Measurements from ENCODE around the gene RTKN2. TPM values are rescaled to one million over a fixed set of nuclear protein-coding genes. Genes with fewer than 3 reads are reported as not detected.

Gene RTKN2
- total RNA-seq, 1 experiment from 2014 or later: 13.3 TPM

- Histone ChIP-seq H3K27me3 (no peaks in the 10 kb centered on the region), H3K36me3 (no peaks in the 10 kb centered on the region), H3K4me3 (no peak overlapping the region), H3K9me3 (replicated peaks) (no peaks in the 10 kb centered on the region), H3K4me1 (no peaks in the 10 kb centered on the region), H3K27ac (no peak overlapping the region)
- DNase-seq: no peak
Observed at GRCh38 chr10:62162261-62162981, 106.2 kb downstream of the RTKN2 start.

DNA sequence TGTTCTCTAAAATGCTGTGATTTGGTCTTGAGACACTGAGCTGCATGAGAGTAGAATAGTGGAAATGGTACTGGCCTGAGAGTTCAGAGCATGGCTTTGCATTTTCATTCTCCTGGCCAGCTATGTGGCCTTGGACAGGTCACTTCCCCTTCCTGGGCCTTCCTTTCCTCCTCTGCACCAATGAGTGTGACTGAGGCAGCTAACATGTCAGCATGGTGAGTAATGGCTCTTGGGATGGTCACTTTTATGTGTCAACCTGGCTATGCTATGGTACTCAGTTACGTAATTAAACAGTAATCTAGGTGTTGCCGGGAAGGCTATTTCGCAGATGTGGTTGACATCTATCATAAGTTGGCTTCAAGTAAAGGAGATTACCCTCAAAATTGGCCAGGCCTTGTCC is 109.3 kb downstream of the RTKN2 start:
- H3K27me3 ChIP-seq: no peaks in the 10 kb centered on the region
- H3K4me3 ChIP-seq: no peak overlapping the region
- H3K9me3 ChIP-seq (replicated peaks): no peaks in the 10 kb centered on the region
- H3K4me1 ChIP-seq: no peaks in the 10 kb centered on the region
- H3K27ac ChIP-seq: no peak overlapping the region
- H3K36me3 ChIP-seq: no peaks in the 10 kb centered on the region
- no peak for DNase-seq

DNA sequence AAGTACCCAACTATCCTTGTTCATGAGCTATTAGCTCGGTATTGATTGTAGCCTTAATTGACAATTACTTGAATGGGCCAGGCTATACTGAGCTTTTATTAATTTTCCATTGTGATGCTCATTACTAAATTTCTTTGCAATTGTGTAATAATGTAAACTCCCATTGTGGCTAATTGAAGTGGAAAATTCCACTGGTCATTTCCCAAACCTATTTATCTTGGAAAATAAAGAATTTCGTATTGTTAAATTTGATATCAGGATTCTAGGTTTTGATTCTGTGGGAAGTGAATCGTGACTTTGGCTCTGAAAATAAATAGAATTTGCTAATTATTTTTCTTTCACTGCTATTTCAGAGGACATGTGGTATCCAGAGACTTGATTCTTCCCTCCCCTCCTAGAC is 111.0 kb downstream of the RTKN2 start:
- no peaks in the 10 kb centered on the region for H3K36me3 ChIP-seq
- no peak for DNase-seq
- H3K9me3 ChIP-seq (replicated peaks): no peaks in the 10 kb centered on the region
- H3K27me3 ChIP-seq: no peaks in the 10 kb centered on the region
- H3K27ac ChIP-seq: no peak overlapping the region
- no peaks in the 10 kb centered on the region for H3K4me1 ChIP-seq
- H3K4me3 ChIP-seq: no peak overlapping the region

DNA sequence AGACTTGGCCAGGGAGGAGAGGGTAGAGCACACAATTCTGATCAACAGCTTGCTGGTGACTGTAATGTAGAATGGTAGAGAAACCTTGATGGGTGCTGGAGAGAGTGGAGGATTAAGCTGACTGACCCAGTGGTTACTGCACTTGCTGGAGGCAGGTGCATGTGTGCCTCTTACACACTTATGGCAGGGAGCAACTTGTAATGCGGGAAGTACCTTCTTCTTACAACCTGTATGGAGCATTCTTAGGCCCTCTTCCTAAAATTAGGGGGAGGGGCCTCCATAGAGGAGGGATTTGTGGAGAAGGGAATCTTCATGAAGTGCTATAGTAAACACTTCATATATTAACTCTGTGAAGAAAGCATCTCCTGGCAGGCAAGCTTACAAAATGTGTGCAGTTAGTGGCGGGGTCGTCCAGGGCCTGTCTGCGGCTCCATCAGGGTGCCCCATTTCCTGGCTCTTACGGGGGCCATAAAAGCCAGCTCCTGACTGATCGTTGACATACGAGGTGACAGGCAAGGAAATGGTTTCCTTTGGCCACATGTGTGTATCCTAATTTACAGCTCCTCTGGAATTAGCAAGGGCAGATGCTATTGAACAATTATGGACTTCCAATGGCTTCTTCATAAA is 113.5 kb downstream of the RTKN2 start:
- no peaks in the 10 kb centered on the region for H3K9me3 ChIP-seq (replicated peaks)
- no peaks in the 10 kb centered on the region for H3K36me3 ChIP-seq
- no peak overlapping the region for H3K4me3 ChIP-seq
- H3K27ac ChIP-seq: no peak overlapping the region
- DNase-seq: no peak
- H3K4me1 ChIP-seq: no peaks in the 10 kb centered on the region
- no peaks in the 10 kb centered on the region for H3K27me3 ChIP-seq

DNA sequence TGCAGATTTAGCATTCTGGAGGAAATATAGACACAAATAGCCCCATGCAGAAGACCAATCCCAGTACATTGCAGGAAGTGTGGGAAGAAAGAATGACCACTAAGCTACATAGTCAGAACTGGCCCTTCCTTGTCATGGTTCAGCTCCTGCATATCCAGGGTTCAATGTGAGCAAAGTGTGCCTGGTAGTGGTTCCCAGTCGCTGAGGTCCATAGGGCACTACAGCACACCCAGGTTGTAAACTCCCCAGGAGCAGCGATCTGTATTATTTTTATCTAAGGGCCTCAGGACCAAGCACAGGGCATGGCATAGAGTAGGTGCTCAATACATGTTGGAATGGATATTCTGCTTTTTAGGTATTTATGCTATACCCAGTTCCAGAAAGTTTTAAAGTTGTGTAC is 114.4 kb downstream of the RTKN2 start:
- no peaks in the 10 kb centered on the region for H3K36me3 ChIP-seq
- no peak for DNase-seq
- H3K4me1 ChIP-seq: no peaks in the 10 kb centered on the region
- no peaks in the 10 kb centered on the region for H3K27me3 ChIP-seq
- no peak overlapping the region for H3K27ac ChIP-seq
- no peak overlapping the region for H3K4me3 ChIP-seq
- H3K9me3 ChIP-seq (replicated peaks): no peaks in the 10 kb centered on the region

- no peak overlapping the region for H3K4me3 ChIP-seq
- DNase-seq: no peak
- no peaks in the 10 kb centered on the region for H3K4me1 ChIP-seq
- H3K27me3 ChIP-seq: no peaks in the 10 kb centered on the region
- no peak overlapping the region for H3K27ac ChIP-seq
- H3K9me3 ChIP-seq (replicated peaks): no peaks in the 10 kb centered on the region
- H3K36me3 ChIP-seq: no peaks in the 10 kb centered on the region
Observed at GRCh38 chr10:62153191-62153590, 115.5 kb downstream of the RTKN2 start.

GRCh38 chr10:62149621-62150020 is 119.0 kb downstream of the RTKN2 start:
- Histone ChIP-seq H3K4me3 (no peak overlapping the region), H3K27me3 (no peaks in the 10 kb centered on the region)

DNA sequence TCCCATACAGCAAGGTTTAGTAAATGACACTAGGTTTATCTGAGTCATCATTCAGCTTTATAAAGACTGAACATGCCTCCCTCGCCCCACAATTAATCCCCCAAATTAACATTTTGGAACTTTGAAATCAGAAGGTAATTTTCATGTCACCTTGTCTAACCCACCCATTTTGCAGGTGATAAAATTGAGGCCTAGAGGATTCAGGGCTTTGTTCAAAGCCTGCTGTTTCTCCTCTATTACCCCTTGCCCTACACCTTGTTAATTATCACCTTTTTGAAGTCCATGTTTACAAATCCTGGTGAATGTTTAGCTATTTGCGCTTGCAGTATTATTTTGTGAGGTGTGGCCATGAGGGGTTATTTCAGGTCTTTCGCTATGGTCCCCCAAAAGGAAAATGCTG is 120.5 kb downstream of the RTKN2 start:
- H3K27me3 ChIP-seq: no peaks in the 10 kb centered on the region
- no peak for DNase-seq
- no peaks in the 10 kb centered on the region; the same call in 1 of the 2 replicates for H3K9me3 ChIP-seq (replicated peaks)
- no peak overlapping the region for H3K4me3 ChIP-seq
- H3K36me3 ChIP-seq: no peaks in the 10 kb centered on the region
- peaks cover 7% of the 10 kb centered on the region; the same call in 1 of the 2 replicates for H3K4me1 ChIP-seq
- H3K27ac ChIP-seq: no peak overlapping the region

More at GRCh38 chr10:62149621-62150020, 119.0 kb downstream of the RTKN2 start:
- Histone ChIP-seq H3K36me3 (no peaks in the 10 kb centered on the region), H3K27ac (no peak overlapping the region), H3K4me1 (peaks cover 7% of the 10 kb centered on the region; the same call in 1 of the 2 replicates), H3K9me3 (replicated peaks) (no peaks in the 10 kb centered on the region; the same call in 1 of the 2 replicates)
- DNase-seq: no peak

DNA sequence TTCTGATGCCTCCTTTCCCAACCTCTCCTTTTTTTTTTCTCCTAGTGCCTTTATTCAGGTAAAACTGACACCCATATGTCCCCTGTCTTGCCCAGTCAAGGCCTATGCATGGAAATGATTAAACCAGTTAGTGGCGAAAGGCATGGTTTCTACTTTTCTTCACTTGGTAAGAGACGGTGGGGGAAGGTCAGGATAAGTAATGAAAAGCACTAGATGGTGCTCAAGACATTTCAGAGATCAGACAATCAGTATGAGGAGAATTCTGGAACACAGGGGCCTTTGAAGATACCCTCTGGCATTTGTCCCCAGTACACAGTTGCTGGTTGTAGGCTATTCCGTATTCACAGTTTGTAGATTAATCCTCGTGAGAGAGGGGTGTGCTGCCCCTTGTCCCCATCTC is 121.2 kb downstream of the RTKN2 start:
- Histone ChIP-seq H3K27me3 (no peaks in the 10 kb centered on the region), H3K4me3 (no peak overlapping the region), H3K36me3 (no peaks in the 10 kb centered on the region), H3K9me3 (replicated peaks) (no peaks in the 10 kb centered on the region; the same call in 1 of the 2 replicates), H3K27ac (no peak overlapping the region), H3K4me1 (peaks cover 7% of the 10 kb centered on the region; the same call in 1 of the 2 replicates)
- no peak for DNase-seq

- H3K36me3 ChIP-seq: no peaks in the 10 kb centered on the region
- H3K27ac ChIP-seq: no peak overlapping the region
- H3K4me3 ChIP-seq: no peak overlapping the region
- H3K9me3 ChIP-seq (replicated peaks): no peaks in the 10 kb centered on the region
- H3K27me3 ChIP-seq: no peaks in the 10 kb centered on the region
- DNase-seq: no peak
- no peaks in the 10 kb centered on the region for H3K4me1 ChIP-seq
Observed at GRCh38 chr10:62136931-62137330, 131.7 kb downstream of the RTKN2 start.

- Histone ChIP-seq H3K4me1 (no peaks in the 10 kb centered on the region), H3K36me3 (no peaks in the 10 kb centered on the region), H3K27ac (no peak overlapping the region), H3K4me3 (no peak overlapping the region), H3K27me3 (no peaks in the 10 kb centered on the region), H3K9me3 (replicated peaks) (0 out of 2 replicates have a peak, but pooled peaks cover 3% of the 10 kb centered on the region)
- DNase-seq: no peak
Observed at GRCh38 chr10:62133618-62134017, 135.0 kb downstream of the RTKN2 start.

Other genes with a start within 250 kb of the RTKN2 start
- gene ZNF365, start 105.5 kb upstream of the RTKN2 start, total RNA-seq (2014; rRNA removed; shearing (Covaris generic)): 0.89 and 1.2 TPM in 2 replicates